Stimulated activated CD8-positive, alpha-beta memory T cell treated with anti-CD3 and anti-CD28 coated beads, Interleukin-2, amount 100 ng/mL, for 1 hour (primary cell): ENCODE results near the gene MCU.
"Not testable (repeated sequence)": the region's sequence is repeated elsewhere in the genome, so short reads cannot be mapped to it uniquely, and the experiment has no call there.

ENCODE experiments used
- DNase-seq, 2 donors: peaks; one replicate each; pipeline ENCODE4 v3.0.0-alpha.2; 2020; ENCODE audit warnings: low read depth in 2 of 2

MCU gene

DNA sequence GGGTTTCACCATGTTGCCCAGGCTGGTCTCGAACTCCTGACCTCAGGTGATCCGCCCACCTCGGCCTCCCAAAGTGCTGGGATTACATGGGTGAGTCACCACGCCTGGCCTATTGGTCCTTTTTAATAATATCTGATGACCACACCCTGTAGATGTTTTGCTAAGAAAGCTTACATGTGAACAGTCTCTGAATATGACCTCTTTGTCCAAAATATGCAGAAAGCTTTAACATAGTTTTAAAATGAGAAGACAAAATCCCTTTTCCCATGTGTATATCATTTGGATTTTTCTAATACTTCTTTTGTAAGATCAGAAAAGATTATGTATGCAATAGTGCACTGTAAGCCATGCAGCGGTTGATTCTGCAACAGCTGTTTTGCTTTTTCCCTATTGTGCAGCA, 38.5 kb downstream of the MCU start:
- no peak for DNase-seq

DNA sequence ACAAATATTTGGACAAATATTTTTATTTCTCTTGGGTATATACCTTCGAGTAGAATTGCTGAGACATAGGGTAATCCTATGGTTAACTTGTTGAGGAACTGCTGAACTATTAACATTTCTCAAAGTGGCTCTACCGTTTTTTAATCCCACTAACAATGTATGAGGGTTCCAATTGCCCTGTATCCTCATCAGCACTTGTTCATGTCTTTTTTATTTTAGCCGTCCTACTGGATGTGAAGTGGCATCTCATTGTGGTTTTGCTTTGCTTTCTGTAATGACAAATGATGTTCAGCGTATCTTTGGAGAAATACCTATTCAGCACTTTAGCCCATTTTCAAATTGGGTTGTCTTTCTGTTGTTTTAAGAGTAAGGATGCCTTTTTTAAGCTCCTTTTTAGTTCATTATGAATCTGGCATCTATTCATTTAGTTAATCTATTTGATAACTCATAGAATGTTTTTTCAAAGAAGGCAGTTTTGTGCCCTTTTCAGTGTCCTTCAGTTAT, 40.0 kb downstream of the MCU start:
- DNase-seq: no peak

DNA sequence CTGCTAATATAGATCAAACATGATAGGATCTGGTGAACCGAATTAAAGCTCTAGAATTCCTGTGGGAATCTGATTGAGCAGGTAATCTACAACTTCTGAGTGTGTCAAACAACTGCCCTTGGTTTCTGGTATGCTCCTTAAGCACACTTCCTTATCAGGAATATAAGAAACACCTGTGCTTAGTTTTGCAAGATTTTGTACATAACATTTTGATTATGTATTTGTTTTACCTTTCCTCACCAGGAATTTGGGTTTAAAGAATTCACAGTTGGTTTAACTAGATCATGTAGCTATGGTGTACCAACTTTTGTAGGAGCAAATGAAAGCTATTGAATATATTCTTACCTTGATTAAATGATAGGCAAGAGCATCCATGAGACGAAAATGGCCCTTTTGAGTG, 40.6 kb downstream of the MCU start:
- DNase-seq: no peak

DNA sequence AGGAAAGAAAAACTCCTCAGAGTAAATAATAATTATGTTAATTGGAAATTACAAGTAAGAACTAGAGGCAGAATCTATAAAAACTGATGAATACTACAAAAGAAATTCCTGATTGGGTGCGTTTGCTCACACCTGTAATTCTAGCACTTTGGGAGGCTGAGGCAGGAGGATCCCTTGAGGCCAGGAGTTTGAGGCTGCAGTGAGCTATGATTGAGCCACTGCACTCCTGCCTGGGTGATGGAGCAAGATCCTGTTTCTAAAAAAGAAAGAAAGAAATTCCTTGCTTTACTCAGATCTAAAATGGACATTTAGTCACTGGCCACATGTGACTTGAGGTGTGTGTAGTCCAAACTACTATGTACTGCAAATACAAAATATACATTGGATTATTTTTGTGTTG, 42.0 kb downstream of the MCU start:
- DNase-seq: no peak

DNA sequence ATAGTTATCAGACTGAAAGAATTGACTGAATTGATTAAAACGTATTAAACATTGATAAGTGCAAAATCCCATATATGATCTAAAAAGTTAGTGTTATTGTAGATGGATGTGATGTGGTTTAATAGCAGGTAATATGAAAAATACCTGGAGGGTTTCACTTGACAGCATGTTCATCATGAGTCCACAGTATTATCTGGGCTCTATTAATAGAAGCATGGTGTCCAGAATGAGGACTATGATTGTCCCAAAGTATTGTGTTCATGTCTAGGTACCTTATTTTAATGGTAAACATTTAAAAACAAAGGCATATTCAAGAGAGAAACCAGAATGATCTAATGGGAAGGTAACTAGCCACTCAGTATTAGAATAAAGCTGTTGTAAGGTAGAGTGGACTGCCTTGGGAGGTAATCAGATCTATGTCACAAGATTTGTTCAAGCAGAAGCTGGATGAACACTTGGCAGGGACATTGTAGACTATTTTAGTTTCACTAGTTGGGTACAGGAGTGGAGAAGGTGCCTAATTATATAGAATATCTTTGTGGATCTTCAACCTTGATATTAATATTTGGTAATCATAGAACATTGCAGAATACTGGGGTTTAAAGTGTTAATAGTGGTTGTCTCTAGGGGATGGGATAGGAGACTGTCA, 43.5 kb downstream of the MCU start:
- DNase-seq: no peak

DNA sequence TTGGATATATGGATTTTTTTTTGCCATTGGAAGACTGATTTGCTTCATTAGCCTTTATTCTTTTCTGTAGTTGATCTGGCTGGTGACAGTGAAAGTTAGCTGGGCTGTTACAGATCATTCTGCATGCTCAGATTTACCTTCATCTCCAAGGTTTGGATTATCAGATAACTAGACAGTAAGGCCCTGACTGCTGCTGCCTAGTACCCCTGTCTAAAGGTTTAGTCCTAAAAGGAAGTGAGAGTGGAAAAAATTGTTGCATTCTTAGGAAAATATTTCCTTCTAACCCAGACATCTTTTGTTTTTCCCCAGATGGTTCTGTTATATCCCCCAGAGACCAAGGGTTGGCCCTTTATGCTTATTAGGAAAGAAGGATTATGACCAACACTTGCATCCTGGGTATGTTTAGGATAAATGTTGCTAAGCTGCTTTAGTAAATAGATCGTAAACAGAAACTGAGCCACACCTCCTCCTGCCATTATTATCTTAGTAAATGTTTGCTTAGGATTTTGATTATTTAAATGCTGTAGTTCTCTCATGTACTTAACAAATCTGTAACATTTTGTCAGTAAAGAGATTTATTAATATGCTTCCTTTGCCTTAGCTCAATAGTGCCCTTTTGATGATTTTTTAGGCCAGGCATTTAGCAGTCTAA, 44.4 kb downstream of the MCU start:
- no peak for DNase-seq

DNA sequence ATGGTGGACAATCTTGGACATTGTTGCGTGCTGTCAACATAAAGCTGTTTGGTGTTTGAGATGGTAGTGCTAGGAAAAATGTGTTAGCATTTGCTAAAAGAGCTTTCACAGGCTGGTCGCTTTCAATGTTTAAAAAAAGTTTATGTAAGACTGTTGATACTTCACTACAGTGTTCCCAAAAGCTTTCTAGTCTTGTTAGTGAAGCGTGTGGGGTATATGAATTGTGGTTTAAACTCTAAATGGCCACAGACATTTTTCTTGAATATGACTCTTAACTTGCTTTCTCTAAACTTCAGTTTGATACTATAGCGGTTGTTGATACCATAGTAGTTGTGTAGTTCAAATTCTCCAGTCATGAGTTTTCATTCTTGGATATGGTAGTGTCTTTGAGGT, 44.9 kb downstream of the MCU start:
- DNase-seq: no peak

DNA sequence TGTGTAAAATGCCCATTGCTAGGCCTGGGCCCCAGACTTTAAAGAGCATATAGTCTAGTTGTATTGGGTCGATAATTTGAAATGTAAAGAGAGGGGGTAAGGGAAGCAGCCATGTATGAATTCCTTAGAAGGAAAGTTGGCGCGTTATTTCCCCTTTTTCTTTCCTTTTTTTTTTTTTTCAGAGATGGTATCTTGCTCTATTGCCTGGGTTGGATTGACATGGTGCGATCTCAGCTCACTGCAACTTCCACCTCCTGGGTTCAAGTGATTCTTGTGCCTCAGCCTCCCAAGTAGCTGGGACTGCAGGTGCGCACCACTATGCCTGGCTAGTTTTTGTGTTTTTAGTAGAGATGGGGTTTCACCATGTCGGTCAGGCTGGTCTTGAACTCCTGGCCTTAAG, 45.4 kb downstream of the MCU start:
- not testable (repeated sequence) for DNase-seq

DNA sequence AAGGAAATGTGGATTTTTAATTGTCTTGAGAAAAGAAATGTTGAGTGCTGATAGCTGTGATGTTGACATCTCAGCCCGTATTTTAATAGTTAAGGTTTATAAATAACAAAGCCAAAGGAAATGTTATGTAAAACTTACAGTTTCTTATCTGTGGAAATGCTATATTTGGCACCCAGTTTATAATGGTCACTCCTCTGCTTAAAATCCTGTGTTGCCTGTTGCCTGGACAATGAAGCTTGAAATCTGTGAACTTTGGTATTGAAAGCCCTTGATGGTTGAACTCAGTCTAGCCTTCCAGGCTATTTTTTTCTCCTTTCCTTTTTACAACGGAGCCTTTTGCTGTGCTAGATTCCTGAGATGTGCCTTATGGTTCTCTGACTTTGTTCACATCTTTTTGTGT, 46.5 kb downstream of the MCU start:
- no peak for DNase-seq

DNA sequence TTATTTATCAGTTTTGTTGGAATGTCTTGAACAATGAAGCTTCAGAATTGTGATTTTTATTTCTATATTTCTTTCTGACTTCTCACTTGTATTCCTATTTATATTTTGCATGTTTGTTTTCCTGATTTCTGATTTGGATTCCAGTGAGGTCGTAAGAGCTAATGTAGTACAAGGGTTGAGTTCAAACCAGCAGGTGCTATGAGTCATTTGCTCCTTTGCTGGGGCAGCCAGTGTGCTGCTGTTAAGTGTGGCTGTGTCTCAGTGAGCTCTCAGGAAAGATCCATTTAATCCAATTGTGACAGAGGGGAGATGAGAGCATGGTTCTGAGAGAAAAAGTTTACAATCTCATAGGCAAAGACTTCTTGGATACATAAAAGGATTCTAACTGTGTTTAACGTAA, 48.6 kb downstream of the MCU start:
- DNase-seq: no peak

DNA sequence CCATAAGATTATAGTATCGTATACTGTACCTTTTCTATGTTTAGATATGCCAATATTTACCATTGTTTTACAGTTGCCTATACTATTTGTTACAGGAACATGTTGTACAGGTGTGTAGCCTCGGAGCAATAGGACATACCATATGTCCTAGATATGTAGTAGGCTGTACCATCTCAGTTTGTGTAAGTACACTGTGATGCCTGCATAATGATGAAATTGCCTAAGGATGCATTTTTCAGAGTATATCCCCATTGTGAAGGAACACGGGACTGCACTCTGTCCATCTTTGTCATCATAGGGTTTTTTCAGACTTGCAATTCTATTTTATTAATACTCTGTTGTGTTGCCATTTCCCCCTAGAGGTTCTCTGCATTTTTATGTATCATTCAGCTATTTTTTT, 50.1 kb downstream of the MCU start:
- no peak for DNase-seq

DNA sequence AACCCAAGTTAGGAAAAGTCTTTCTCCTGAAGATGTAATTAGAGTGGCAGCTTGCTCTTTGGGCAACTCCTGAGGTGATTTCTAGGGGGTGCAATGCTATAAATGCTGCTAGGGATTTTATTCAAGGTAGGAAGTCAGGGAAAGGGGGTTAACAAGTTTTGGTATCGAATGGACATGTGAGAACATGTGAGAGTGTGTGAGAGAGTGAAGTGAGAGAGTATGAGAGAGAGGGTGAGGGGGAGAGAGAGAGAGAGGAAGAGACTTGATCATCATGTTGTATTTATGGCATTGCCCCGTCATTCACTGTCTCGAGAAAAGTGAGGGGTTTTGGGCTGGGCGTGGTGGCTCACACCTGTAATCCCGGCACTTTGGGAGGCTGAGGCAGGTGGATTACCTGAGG, 50.9 kb downstream of the MCU start:
- DNase-seq: no peak

DNA sequence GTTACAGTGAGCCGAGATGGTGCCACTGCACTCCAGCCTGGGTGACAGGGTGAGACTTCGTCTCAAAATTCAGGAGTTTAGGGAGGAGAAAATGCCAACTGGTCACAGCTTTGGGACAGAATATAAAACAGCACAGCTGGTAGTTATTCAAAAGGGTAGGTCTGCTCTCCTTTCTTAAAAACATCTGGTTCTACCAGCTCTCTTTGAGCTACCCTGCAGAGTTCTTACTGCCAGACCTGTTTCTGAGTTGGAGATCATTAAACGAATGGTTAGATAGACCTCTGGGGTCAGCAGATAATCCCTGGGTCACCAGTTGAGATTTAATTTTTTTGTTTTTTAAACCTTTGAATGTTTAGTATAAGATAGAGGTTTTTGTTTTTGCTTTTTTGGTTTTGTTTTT, 52.6 kb downstream of the MCU start:
- DNase-seq: no peak

DNA sequence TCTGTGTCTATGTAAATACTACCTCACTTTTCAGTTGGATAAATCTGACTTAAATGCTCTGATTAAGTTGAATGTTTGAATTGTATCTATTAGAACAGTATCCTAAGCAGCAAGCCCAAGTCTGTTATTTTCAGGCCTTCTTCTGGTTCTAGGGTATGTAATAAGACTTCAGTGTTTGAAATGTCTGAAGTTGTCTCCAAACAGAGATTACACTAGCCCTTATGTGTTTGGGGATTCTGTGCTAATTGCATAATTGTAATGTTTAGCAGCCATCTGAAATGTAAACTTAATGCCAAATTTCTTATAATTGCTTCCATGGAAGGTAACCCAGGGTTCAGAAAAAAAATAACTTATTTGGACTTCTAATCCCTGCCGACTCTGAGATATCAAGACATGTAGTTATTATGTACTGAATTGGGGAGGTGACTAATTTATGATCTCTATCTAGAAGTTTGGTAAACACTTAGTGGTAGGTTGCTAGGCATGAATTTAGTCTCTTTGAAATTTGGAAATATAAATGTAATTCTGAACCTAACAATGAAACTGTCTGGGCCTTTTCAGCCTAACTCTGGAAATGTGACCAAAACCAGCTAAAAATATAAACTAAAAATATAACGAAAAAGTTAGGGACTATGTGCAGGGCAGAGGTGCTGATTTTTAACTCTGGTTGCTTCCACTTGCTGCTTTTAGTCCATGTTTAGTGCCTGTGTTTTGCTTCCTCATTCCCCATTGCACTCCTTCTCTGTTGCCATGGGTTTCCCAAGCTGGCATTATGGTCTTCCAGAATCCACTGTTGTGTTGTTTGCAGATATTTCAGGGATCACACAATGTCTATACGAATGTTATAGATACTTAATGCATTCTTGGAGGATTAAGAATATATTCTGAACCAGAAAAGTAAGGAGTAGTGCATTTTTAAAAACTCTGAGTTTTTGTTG, 54.8 kb downstream of the MCU start:
- no peak for DNase-seq

DNA sequence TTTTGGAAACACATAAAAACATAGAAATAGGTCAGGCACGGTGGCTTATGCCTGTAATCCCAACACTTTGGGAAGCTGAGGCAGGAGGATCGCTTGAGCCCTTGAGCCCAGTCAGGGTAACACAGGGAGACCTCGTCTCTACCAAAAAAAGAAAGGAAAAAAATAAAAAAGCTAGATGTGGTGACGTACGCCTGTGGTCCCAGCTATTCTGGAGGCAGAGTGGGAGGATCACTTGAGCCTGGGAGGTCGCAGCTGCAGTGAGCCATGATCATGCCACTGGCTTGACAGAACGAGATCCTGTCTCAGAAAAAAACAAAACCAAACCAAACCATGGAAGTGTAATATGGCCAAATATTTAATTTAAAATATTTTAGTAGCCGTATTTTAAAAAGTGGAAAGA, 55.6 kb downstream of the MCU start:
- DNase-seq: no peak

DNA sequence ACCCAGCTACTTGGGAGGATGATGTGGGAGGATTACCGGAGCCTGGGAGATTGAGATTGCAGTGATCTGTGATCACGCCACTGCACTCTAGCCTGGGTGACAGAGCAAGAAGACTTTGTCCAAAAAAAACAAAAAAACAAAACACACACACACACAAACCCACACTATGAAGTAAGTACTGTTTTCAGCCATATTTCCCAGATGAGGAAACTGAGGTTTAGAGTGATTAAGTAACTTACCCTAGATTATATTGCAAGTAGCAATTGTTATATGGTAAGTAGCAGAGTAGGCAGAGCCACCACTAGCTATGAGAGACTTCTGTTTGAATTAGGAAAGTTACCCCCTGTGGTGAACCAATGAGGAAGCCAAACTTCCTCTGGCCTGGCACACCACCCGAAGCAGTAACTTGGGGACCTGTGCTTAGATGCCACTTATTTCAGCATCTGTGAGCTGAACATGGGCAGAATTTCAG, 61.9 kb downstream of the MCU start:
- DNase-seq: no peak

DNA sequence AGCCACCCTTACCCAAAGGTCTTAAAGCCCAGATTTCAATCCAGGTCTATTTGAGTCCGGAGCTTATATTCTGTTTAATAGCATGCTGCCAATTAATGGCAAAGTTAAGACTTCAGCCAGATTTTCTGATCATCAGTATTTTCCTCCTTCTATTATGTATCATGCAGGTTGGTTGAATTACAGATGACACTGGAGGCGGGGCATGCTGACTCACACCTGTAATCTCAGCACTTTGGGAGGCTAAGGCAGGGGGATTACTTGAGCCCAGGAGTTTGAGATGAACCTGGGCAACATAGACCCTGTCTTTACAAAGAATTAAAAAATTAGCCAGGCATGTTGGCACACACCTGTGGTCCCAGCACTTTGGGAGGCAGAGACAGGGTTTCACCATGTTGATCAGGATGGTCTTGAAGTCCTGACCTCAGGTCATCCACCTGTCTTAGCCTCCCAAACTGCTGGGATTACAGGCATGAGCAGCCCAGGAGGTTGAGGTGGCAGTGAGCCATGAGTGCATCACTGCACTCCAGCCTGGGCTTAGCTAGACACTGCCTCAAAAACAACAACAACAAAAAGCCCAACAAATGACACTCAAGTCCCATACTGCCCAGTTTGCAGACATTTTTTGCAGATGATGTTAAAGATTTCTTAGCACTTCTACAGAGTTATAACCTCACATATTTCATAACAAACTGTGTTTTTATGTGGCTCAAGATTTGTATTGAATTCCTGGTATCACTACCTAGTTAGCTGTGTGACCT, 62.5 kb downstream of the MCU start:
- DNase-seq: no peak

DNA sequence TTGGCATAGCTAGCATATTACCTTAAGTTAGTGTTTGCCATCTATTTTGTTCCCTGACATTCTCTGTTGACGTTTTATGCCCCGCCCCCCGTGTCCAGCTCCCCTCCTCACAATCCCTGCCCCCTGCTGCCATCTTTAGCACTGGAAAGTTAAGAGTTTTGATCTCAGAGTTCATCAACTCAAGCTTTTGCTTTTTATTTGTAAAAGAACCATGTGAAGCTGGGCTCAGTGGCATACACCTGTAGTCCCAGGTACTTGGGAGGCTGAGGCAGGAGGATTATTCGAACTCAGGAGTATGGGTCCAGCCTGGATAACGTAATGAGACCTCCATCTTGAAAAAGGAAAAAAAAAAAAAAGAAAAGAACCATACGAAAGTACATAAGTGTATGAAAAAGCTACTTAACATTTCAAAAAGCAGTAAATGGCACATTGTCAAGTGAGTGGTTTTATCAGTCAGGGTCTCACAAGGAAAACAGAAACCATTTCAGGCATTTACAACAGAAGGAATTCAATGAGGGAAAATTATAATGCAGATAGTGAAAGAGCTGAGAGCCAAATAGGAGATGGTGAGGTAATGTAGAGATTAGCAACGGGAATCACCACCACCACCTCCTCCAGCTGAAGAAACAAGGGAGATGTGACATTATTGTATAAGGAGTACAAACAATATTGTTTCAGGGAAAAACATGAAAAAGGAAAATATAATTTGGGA, 64.9 kb downstream of the MCU start:
- DNase-seq: no peak

DNA sequence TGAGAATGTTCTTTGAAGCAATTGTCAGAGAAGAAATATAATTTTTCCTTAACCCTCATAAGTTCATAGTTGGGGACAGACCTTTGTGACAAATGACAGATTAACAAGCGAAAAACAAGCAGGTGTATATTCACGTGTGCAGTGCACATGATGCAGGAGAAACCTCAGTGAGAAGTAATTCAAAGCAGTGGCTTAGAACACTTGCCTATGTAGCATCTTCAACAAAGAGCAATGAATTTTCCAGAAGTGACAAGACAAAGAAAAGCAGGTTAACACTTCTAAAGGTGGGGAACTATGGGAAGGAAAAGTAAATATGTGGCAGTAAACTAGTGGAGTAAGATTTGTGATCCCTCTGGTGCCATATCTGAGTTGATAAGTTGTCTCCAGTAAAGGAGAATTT, 65.8 kb downstream of the MCU start:
- DNase-seq: no peak

DNA sequence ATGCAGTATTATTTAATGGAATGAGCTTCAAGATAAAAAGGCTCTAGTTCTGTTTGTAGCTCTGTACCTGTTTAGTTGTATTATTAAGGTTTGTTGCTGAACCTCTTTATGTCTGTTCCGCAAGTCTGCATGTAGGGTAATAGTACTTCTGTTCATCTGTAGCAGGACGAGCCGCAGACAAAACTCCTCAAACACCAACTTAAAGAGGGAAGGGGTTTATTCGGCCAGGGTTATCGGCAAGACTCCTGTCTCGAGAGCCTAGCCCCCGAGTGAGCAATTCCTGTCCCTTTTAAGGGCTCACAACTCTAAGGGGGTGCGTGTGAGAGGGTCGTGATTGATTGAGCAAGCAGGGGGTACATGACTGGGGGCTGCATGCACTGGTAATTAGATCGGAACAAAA, 67.0 kb downstream of the MCU start:
- not testable (repeated sequence) for DNase-seq

DNA sequence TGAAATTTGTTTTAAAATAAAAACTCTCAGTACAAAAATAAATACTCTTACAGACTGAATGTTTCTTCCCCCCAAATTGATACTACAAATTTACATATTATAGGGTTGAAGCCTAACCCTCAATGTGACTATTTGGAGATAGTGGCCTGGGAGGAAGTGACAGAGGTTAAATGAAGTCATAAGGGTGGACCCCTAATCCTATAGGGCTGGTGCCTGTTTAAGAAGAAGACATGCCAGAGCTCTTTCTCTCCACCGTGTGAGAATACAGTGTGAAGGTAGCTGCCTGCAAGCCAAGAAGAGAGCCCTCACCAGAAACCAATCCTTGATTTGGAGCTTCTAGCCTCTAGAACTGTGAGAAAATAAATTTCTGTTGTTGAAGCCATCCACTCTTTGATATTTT, 67.6 kb downstream of the MCU start:
- no peak for DNase-seq
